OCI-LY3 (cell line): ENCODE results near the gene S100A16.
"Not testable (repeated sequence)": the region's sequence is repeated elsewhere in the genome, so short reads cannot be mapped to it uniquely, and the experiment has no call there.

Experiments used
- H2AFZ ChIP-seq: fragments of 200-600, 300-600 bp; shearing (Covaris generic); 2 replicates; pipeline ENCODE4 v1.6.0; 2014; ENCODE audit warnings: antibody characterized with exemption, low read depth, low read length
- H3K27ac ChIP-seq: fragments of 200-600, 300-600 bp; sonication (generic); 2 replicates; pipeline ENCODE4 v1.5.1; 2014; ENCODE audit warnings: mild to moderate bottlenecking, low read length, moderate library complexity, mixed read lengths
- H3K27me3 ChIP-seq: fragments of 200-600, 300-600 bp; sonication (generic); 2 replicates; pipeline ENCODE4 v1.6.1; 2014; ENCODE audit warnings: low read depth, low read length, mixed read lengths
- H3K36me3 ChIP-seq: fragments of 200-600, 300-600 bp; sonication (generic); replicated peaks from 2 replicates; pipeline ENCODE3; 2014; ENCODE audit warnings: low read depth, low read length, mixed read lengths
- H3K4me1 ChIP-seq: fragments of 300-600, 200-600 bp; sonication (generic); 2 replicates; pipeline ENCODE4 v1.6.1; 2014; ENCODE audit warnings: low read length, mixed read lengths
- H3K4me2 ChIP-seq: fragments of 200-600, 300-600 bp; sonication (generic); 2 replicates; pipeline ENCODE4 v1.6.1; 2014; ENCODE audit warnings: low read length, mixed read lengths
- H3K4me3 ChIP-seq: fragments of 300-600, 200-600 bp; sonication (generic); 2 replicates; pipeline ENCODE4 v1.5.1; 2014; ENCODE audit warnings: antibody characterized with exemption, mild to moderate bottlenecking, low read length, moderate library complexity
- H3K79me2 ChIP-seq: fragments of 300-600, 200-600 bp; shearing (Covaris generic); 2 replicates; pipeline ENCODE4 v1.6.1; 2014; ENCODE audit warnings: mild to moderate bottlenecking, low read length, mixed read lengths
- H3K9ac ChIP-seq: fragments of 300-600, 200-600 bp; shearing (Covaris generic); 2 replicates; pipeline ENCODE4 v1.6.0; 2014; ENCODE audit warnings: mild to moderate bottlenecking, low read length, moderate library complexity
- H3K9me3 ChIP-seq: fragments of 200-600, 300-600 bp; shearing (Covaris generic); 2 replicates; pipeline ENCODE4 v1.6.1; 2014; ENCODE audit warnings: low read length, mixed read lengths; ENCODE audit not compliant: insufficient read depth
- H4K20me1 ChIP-seq: fragments of 200-600, 300-600 bp; sonication (generic); 2 replicates; pipeline ENCODE4 v1.6.1; 2016; ENCODE audit warnings: low read length, mixed read lengths; ENCODE audit not compliant: insufficient read depth
- CTCF ChIP-seq: fragments of 200-600, 300-600 bp; sonication (generic); IDR thresholded peaks from 2 replicates; pipeline ENCODE4 v1.5.1; 2014; ENCODE audit warnings: antibody characterized with exemption, low read length, low read depth
- EZH2phosphoT487 ChIP-seq: fragments of 200-600 bp; shearing (Covaris generic); IDR thresholded peaks from 2 replicates; pipeline ENCODE4 v1.6.1; 2018; ENCODE audit warnings: antibody characterized with exemption, mixed run types, low read depth

Gene S100A16

GRCh38 chr1:153643100-153643499 is 30.2 kb upstream of the S100A16 start:
- Histone ChIP-seq H3K4me2 (no peak overlapping the region), H2AFZ (no peak overlapping the region), H3K4me3 (no peak overlapping the region), H3K79me2 (peaks cover 43% of the 10 kb centered on the region), H3K27me3 (no peaks in the 10 kb centered on the region), H3K4me1 (no peaks in the 10 kb centered on the region), H4K20me1 (peaks cover 10% of the 10 kb centered on the region; the same call in 1 of the 2 replicates), H3K9me3 (no peaks in the 10 kb centered on the region), H3K9ac (no peak overlapping the region), H3K36me3 (peaks cover 86% of the 10 kb centered on the region), H3K27ac (no peak overlapping the region)
- TF ChIP-seq CTCF, result no peak
- TF ChIP-seq EZH2phosphoT487, result no peak

GRCh38 chr1:153642161-153642560 is 29.2 kb upstream of the S100A16 start:
- Histone ChIP-seq H3K9me3 (no peaks in the 10 kb centered on the region), H4K20me1 (peaks cover 10% of the 10 kb centered on the region; the same call in 1 of the 2 replicates), H3K36me3 (peaks cover 88% of the 10 kb centered on the region), H3K4me2 (no peak overlapping the region), H3K27me3 (no peaks in the 10 kb centered on the region), H3K4me1 (no peaks in the 10 kb centered on the region), H3K79me2 (peaks cover 52% of the 10 kb centered on the region), H3K27ac (no peak overlapping the region), H3K4me3 (no peak overlapping the region), H2AFZ (no peak overlapping the region), H3K9ac (no peak overlapping the region)
- TF ChIP-seq CTCF (no peak), EZH2phosphoT487 (no peak)

GRCh38 chr1:153640861-153641260 is 27.9 kb upstream of the S100A16 start:
- Histone ChIP-seq H3K27me3 (no peaks in the 10 kb centered on the region), H3K9ac (no peak overlapping the region), H4K20me1 (peaks cover 10% of the 10 kb centered on the region; the same call in 1 of the 2 replicates), H3K79me2 (peaks cover 65% of the 10 kb centered on the region), H3K4me3 (no peak overlapping the region), H3K27ac (no peak overlapping the region), H3K9me3 (no peaks in the 10 kb centered on the region), H3K4me1 (peaks cover 3% of the 10 kb centered on the region), H2AFZ (no peak overlapping the region), H3K36me3 (peaks cover 90% of the 10 kb centered on the region), H3K4me2 (no peak overlapping the region)
- TF ChIP-seq EZH2phosphoT487, result no peak
- TF ChIP-seq CTCF, result no peak

GRCh38 chr1:153640213-153640612 is 27.3 kb upstream of the S100A16 start:
- Histone ChIP-seq H3K36me3 (peaks cover 86% of the 10 kb centered on the region), H3K79me2 (peaks cover 71% of the 10 kb centered on the region)
- not testable (repeated sequence) for H4K20me1 ChIP-seq, H3K9me3 ChIP-seq, H3K27me3 ChIP-seq, H3K9ac ChIP-seq, H2AFZ ChIP-seq, H3K4me3 ChIP-seq, H3K27ac ChIP-seq, H3K4me2 ChIP-seq, H3K4me1 ChIP-seq

GRCh38 chr1:153639280-153639679 is 26.3 kb upstream of the S100A16 start:
- Histone ChIP-seq H2AFZ (no peak overlapping the region), H3K27ac (no peak overlapping the region), H4K20me1 (peaks cover 10% of the 10 kb centered on the region; the same call in 1 of the 2 replicates), H3K9ac (no peak overlapping the region), H3K9me3 (no peaks in the 10 kb centered on the region), H3K79me2 (peaks cover 81% of the 10 kb centered on the region), H3K4me2 (no peak overlapping the region), H3K4me3 (no peak overlapping the region), H3K36me3 (peaks cover 77% of the 10 kb centered on the region), H3K4me1 (peaks cover 9% of the 10 kb centered on the region), H3K27me3 (no peaks in the 10 kb centered on the region)
- TF ChIP-seq EZH2phosphoT487, result no peak
- no peak for TF ChIP-seq CTCF
